Kidney epithelial cell (primary cell): Measurements from ENCODE around the gene AFF3. TPM values are rescaled to one million over a fixed set of nuclear protein-coding genes. Genes with fewer than 3 reads are reported as not detected.
"Not testable (repeated sequence)": the region's sequence is repeated elsewhere in the genome, so short reads cannot be mapped to it uniquely, and the experiment has no call there.

ENCODE experiments used
- DNase-seq: peaks from one replicate; pipeline ENCODE4 v3.0.0-alpha.2; 2010; ENCODE audit warnings: low read depth
- H3K27me3 ChIP-seq: 2 replicates; pipeline ENCODE4 v1.6.0; 2011; ENCODE audit warnings: low read length; ENCODE audit not compliant: control insufficient read depth, insufficient read depth
- H3K36me3 ChIP-seq: 2 replicates; pipeline ENCODE4 v1.5.1; 2011; ENCODE audit warnings: low read length; ENCODE audit not compliant: control insufficient read depth, insufficient read depth
- H3K4me3 ChIP-seq: 2 replicates; pipeline ENCODE4 v1.5.1; 2011; ENCODE audit warnings: low read depth, mild to moderate bottlenecking, control low read depth, low read length
- total RNA-seq: library from RNA; depleted of rRNA; stranded (reverse); fragments of >200 nt; gene quantifications from 2 replicates; pipeline ENCODE4 v1.2.3, GENCODE V29; 2015
- TF ChIP-seq, protein P1 (sequence below): IDR thresholded peaks from 2 replicates; pipeline ENCODE4 v1.5.1; 2011; ENCODE audit warnings: mild to moderate bottlenecking, moderate library complexity, low read length, control low read depth, inconsistent platforms; ENCODE audit not compliant: insufficient read depth, poor library complexity, severe bottlenecking

AFF3 gene
- total RNA-seq, 1 donor from 2014 or later: 13.9 TPM

DNA sequence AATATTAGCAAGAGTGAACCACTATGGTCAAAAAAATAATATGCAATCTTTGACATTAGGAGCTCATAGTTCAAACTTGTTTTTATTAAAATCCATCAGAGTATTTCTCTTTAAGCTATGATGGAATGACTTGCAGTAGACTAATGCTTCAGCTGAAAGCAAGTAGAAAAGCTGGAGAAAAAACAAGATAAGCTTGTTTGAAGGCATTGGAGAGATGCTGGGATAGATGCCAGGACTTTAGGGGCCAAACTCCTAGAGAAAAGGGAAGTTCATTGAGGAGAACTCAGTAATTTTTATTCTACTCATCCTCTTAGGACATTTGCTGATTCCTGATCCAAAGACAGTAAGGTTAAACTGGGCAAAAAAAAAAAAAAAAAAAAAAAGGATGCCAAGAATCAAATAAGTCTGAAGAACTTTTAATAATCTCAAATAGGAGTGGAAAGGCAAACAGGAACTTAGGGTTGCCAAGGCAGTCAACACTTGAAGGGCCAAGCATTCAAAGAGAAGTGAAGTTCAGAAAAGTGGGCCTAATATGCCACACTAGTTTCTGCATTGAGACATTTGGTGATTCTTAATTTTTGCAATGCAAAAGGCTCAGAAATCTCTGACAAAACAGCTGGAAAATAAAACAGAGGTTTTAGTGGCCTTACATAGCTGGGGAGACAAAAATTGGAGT lies 19.7 kb upstream of the AFF3 start:
- no peak for DNase-seq
- TF ChIP-seq, protein P1, sequence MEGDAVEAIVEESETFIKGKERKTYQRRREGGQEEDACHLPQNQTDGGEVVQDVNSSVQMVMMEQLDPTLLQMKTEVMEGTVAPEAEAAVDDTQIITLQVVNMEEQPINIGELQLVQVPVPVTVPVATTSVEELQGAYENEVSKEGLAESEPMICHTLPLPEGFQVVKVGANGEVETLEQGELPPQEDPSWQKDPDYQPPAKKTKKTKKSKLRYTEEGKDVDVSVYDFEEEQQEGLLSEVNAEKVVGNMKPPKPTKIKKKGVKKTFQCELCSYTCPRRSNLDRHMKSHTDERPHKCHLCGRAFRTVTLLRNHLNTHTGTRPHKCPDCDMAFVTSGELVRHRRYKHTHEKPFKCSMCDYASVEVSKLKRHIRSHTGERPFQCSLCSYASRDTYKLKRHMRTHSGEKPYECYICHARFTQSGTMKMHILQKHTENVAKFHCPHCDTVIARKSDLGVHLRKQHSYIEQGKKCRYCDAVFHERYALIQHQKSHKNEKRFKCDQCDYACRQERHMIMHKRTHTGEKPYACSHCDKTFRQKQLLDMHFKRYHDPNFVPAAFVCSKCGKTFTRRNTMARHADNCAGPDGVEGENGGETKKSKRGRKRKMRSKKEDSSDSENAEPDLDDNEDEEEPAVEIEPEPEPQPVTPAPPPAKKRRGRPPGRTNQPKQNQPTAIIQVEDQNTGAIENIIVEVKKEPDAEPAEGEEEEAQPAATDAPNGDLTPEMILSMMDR: no peak
- Histone ChIP-seq H3K36me3 (no peaks in the 10 kb centered on the region), H3K27me3 (no peaks in the 10 kb centered on the region), H3K4me3 (no peak overlapping the region)

DNA sequence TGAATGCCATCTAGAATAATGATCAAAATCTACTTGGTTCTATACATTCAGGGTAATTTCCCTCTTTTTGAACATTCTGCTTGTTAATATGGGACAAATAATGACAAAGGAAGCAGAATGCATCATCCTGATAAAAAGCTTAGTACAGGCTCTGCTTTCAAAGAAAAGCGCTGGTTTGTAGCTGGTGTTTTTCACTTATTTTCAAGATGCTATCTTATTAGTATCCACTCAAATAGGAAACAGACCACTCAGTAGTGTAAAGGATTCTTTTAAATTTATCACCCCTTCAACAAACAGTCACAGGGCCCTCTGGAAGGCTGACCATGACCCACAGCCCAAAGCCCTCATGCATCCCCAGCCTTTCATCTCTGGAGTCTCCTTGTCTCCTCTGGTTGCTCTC lies 18.0 kb upstream of the AFF3 start:
- H3K27me3 ChIP-seq: no peaks in the 10 kb centered on the region
- TF ChIP-seq, protein P1: no peak
- H3K4me3 ChIP-seq: no peak overlapping the region
- DNase-seq: no peak
- H3K36me3 ChIP-seq: no peaks in the 10 kb centered on the region

DNA sequence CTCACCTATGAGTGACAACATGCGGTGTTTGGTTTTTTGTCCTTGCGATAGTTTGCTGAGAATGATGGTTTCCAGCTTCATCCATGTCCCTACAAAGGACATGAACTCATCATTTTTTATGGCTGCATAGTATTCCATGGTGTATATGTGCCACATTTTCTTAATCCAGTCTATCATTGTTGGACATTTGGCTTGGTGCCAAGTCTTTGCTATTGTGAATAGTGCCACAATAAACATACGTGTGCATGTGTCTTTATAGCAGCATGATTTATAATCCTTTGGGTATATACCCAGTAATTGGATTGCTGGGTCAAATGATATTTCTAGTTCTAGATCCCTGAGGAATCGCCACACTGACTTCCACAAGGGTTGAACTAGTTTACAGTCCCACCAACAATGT lies 9.4 kb upstream of the AFF3 start:
- not testable (repeated sequence) for H3K4me3 ChIP-seq, H3K27me3 ChIP-seq, DNase-seq, H3K36me3 ChIP-seq

DNA sequence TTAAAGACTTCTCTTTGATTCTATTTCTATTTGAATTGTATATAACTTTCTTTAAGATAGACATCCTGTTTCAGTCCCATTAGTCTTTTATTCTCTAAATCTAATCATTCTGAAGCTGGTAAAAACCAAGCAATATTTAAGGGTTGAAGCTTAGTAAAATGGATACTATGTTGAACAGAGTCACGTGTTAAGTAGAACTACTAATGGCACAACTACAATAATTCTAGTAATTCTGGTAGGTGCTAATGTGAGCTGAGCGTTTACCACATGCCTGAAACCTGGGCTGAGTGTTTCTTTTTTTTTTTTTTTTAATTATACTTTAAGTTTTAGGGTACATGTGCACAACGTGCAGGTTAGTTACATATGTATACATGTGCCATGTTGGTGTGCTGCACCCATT lies 8.9 kb upstream of the AFF3 start:
- no peaks in the 10 kb centered on the region for H3K27me3 ChIP-seq
- DNase-seq: no peak
- no peak overlapping the region for H3K4me3 ChIP-seq
- TF ChIP-seq, protein P1: no peak
- no peaks in the 10 kb centered on the region for H3K36me3 ChIP-seq

DNA sequence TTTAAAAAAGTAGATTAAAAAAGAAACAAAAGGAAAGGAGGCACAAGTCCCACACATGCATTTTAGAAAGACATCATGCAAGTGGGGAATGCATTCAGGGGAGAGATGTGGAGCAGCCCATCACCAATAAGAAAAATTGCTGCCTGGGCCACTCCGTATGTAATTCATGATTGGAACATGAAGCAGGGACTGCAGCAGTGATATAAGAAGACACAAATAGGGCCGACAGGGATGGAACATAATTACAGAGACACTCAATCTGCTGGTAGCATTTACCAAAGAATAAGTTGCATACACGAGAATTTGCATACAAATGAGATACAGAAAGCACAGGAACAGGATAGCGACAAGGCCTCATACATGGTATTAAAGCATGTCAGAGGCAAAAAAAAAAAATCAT lies 6.5 kb upstream of the AFF3 start:
- H3K36me3 ChIP-seq: no peaks in the 10 kb centered on the region
- no peaks in the 10 kb centered on the region for H3K27me3 ChIP-seq
- no peak for DNase-seq
- H3K4me3 ChIP-seq: no peak overlapping the region
- TF ChIP-seq, protein P1: no peak

DNA sequence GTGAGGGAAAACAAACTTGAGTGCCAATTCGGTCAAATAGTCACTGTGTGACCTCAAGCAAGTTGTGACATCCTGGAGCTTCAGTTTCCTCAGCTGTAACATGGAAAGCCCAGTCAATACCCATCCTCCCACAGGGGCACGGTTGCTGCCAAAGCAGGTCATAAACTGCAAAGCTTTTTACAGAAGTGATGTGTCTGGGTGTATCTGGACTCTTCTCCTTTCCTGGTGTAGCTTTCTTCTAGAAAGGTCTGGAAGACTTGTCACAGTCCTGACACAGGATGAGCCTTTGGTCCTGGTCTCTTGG lies 4.2 kb upstream of the AFF3 start:
- DNase-seq: no peak
- Histone ChIP-seq H3K27me3 (no peaks in the 10 kb centered on the region), H3K4me3 (no peak overlapping the region), H3K36me3 (no peaks in the 10 kb centered on the region)
- TF ChIP-seq, protein P1: no peak
